HCT116 (cell line): ENCODE measurements around the gene MAFG. TPM values are rescaled to one million over a fixed set of nuclear protein-coding genes. Genes with fewer than 3 reads are reported as not detected.

Source experiments
- ATAC-seq: fragments of 200-7000 bp; cut with Tn5 transposase; 2 replicates; pipeline ENCODE4 v1.9.1; 2020; ENCODE audit warnings: mild to moderate bottlenecking, moderate library complexity
- BruUV-seq: library from RNA; stranded (reverse); fragments of 400-500 nt; replicated peaks from 2 replicates; lab custom pipeline; 2021; lab: Mats Ljungman, UMichigan
- CTCF ChIA-PET: fragments of 300-600 bp; sonication (Branson Sonifier 250); formaldehyde crosslinking; loops from one replicate; lab custom pipeline; 2021; ENCODE audit warnings: antibody characterized with exemption; lab: Charles Lee
- POLR2A ChIA-PET: fragments of 300-600, 350-600 bp; sonication (Branson Sonifier 250); formaldehyde crosslinking; loops from one replicate; lab custom pipeline; 2021; ENCODE audit warnings: antibody characterized with exemption; lab: Charles Lee
- RAD21 ChIA-PET, 2 experiments: fragments of 300-600 bp; sonication (Branson Sonifier 250); formaldehyde crosslinking; loops; one replicate each; lab custom pipeline; 2023; ENCODE audit warnings: low total read pairs in 2 of 2; ENCODE audit not compliant: uncharacterized antibody in 2 of 2, unreplicated experiment in 2 of 2, low non-redundant PET in 1 of 2; lab: Charles Lee
- DNase-seq: peaks from one replicate; pipeline ENCODE4 v3.0.0-alpha.2; 2010; ENCODE audit warnings: low read depth, low spot score
- H2AFZ ChIP-seq: fragments of 200-600 bp; shearing (Covaris generic), sonication (generic); 2 replicates; pipeline ENCODE4 v1.6.1; 2017; ENCODE audit warnings: low read depth, mixed run types, mixed read lengths, antibody characterized with exemption, low read length; ENCODE audit not compliant: poor library complexity, severe bottlenecking
- H3K27ac ChIP-seq: 2 replicates; pipeline ENCODE4 v1.5.1; 2012; ENCODE audit warnings: low read depth, low read length
- H3K27me3 ChIP-seq: fragments of 200-600 bp; sonication (generic); 2 replicates; pipeline ENCODE4 v1.6.1; 2016; ENCODE audit warnings: mixed run types, low read length, mixed read lengths; ENCODE audit not compliant: insufficient read depth
- H3K36me3 ChIP-seq, 2 experiments: fragments of 200-500 bp in 1 of 2; fragments of 200-600 bp in 1 of 2; sonication (Bioruptor generic) in 1 of 2; sonication (generic) in 1 of 2; 2 replicates each; pipeline versions ENCODE4 v1.5.1 to v1.6.1; 2014 to 2016; ENCODE audit warnings: low read length in 2 of 2, inconsistent platforms in 1 of 2, mixed read lengths in 1 of 2, mixed run types in 1 of 2; ENCODE audit not compliant: insufficient read depth in 2 of 2, control insufficient read depth in 1 of 2
- H3K4me1 ChIP-seq, 2 experiments: fragments of 200-600 bp in 1 of 2; sonication (generic) in 1 of 2; 2 replicates each; pipeline versions ENCODE4 v1.5.1 to v1.6.1; 2012 to 2017; ENCODE audit warnings: low read length in 2 of 2, inconsistent platforms in 1 of 2, mild to moderate bottlenecking in 1 of 2, mixed read lengths in 1 of 2, mixed run types in 1 of 2, moderate library complexity in 1 of 2; ENCODE audit not compliant: insufficient read depth in 2 of 2, control insufficient read depth in 1 of 2
- H3K4me2 ChIP-seq: fragments of 200-600 bp; sonication (generic); 2 replicates; pipeline ENCODE4 v1.6.1; 2017; ENCODE audit warnings: mixed run types, low read length, mixed read lengths
- H3K4me3 ChIP-seq, 2 experiments: fragments of 200-600 bp in 1 of 2; sonication (generic) in 1 of 2; replicated peaks in 1 of 2; 2 replicates each; pipeline ENCODE4 v1.5.1; 2011 to 2016; ENCODE audit warnings: low read length in 2 of 2, control low read depth in 1 of 2, low read depth in 1 of 2, mild to moderate bottlenecking in 1 of 2, mixed read lengths in 1 of 2, mixed run types in 1 of 2
- H3K79me2 ChIP-seq: fragments of 200-600 bp; sonication (generic); 2 replicates; pipeline ENCODE4 v1.6.1; 2017; ENCODE audit warnings: mild to moderate bottlenecking, mixed run types, low read length, moderate library complexity, mixed read lengths; ENCODE audit not compliant: insufficient read depth
- H3K9ac ChIP-seq: fragments of 200-600 bp; sonication (generic); 2 replicates; pipeline ENCODE4 v1.6.1; 2016; ENCODE audit warnings: low read length, mixed read lengths
- H3K9me2 ChIP-seq: fragments of 200-600 bp; sonication (generic), shearing (Covaris generic); 2 replicates; pipeline ENCODE4 v1.6.1; 2017; ENCODE audit warnings: mixed run types, mild to moderate bottlenecking, moderate library complexity; ENCODE audit not compliant: insufficient read depth
- H3K9me3 ChIP-seq, 2 experiments: fragments of 200-500 bp in 1 of 2; fragments of 200-600 bp in 1 of 2; sonication (Bioruptor generic) in 1 of 2; sonication (generic) in 1 of 2; 2 replicates each; pipeline ENCODE4 v1.6.1; 2014 to 2017; ENCODE audit warnings: low read length in 2 of 2, mixed read lengths in 2 of 2, inconsistent platforms in 1 of 2, low read depth in 1 of 2, mild to moderate bottlenecking in 1 of 2, mixed run types in 1 of 2, moderate library complexity in 1 of 2; ENCODE audit not compliant: control insufficient read depth in 1 of 2, insufficient read depth in 1 of 2
- H4K20me1 ChIP-seq: fragments of 200-600 bp; sonication (generic), shearing (Covaris generic); 2 replicates; pipeline ENCODE4 v1.6.1; 2017; ENCODE audit warnings: mixed run types, mild to moderate bottlenecking, moderate library complexity; ENCODE audit not compliant: insufficient read depth
- CEBPB ChIP-seq: IDR thresholded peaks from 2 replicates; pipeline ENCODE4 v1.6.1; 2012; ENCODE audit warnings: low read depth
- EGR1 ChIP-seq: IDR thresholded peaks from 2 replicates; pipeline ENCODE4 v1.6.1; 2012; ENCODE audit warnings: low read depth
- ELF1 ChIP-seq: IDR thresholded peaks from 2 replicates; pipeline ENCODE4 v1.6.1; 2012; ENCODE audit warnings: low read depth, borderline replicate concordance
- POLR2AphosphoS5 ChIP-seq: IDR thresholded peaks from 2 replicates; pipeline ENCODE4 v1.6.1; 2011; ENCODE audit warnings: mild to moderate bottlenecking, low read depth, low read length, moderate library complexity
- SIN3A ChIP-seq: IDR thresholded peaks from 2 replicates; pipeline ENCODE4 v1.6.1; 2012; ENCODE audit warnings: low read depth
- SP1 ChIP-seq: IDR thresholded peaks from 2 replicates; pipeline ENCODE4 v1.6.1; 2012; ENCODE audit warnings: low read depth
- TCF7L2 ChIP-seq: IDR thresholded peaks from 2 replicates; pipeline ENCODE4 v1.7.0; 2011; ENCODE audit warnings: borderline replicate concordance, inconsistent platforms; ENCODE audit not compliant: insufficient read depth, insufficient read length; ENCODE audit errors: extremely low read depth
- ZNF274 ChIP-seq: fragments of 200-500 bp; sonication (Bioruptor generic); IDR thresholded peaks from 2 replicates; pipeline ENCODE4 v1.6.1; 2014; ENCODE audit warnings: mild to moderate bottlenecking, low read depth, low read length, inconsistent platforms
- intact Hi-C: fragments of 100-400 bp; cut with micrococcal nuclease; formaldehyde crosslinking; loops from 2 replicates; pipeline ENCODE4 v1.10.0; 2022
- total RNA-seq: library from RNA; stranded (reverse); gene quantifications from one replicate; pipeline ENCODE4 v1.2.1, GENCODE V29; 2021; ENCODE audit not compliant: unreplicated experiment
- TF ChIP-seq, protein P1 (sequence below): IDR thresholded peaks from 2 replicates; pipeline ENCODE4 v1.6.1; 2011; ENCODE audit warnings: mild to moderate bottlenecking, low read length, moderate library complexity; ENCODE audit not compliant: insufficient replicate concordance; ENCODE audit errors: extremely low read depth

The MAFG gene
- total RNA-seq, 1 experiment from 2014 or later = 46.8 TPM

DNA sequence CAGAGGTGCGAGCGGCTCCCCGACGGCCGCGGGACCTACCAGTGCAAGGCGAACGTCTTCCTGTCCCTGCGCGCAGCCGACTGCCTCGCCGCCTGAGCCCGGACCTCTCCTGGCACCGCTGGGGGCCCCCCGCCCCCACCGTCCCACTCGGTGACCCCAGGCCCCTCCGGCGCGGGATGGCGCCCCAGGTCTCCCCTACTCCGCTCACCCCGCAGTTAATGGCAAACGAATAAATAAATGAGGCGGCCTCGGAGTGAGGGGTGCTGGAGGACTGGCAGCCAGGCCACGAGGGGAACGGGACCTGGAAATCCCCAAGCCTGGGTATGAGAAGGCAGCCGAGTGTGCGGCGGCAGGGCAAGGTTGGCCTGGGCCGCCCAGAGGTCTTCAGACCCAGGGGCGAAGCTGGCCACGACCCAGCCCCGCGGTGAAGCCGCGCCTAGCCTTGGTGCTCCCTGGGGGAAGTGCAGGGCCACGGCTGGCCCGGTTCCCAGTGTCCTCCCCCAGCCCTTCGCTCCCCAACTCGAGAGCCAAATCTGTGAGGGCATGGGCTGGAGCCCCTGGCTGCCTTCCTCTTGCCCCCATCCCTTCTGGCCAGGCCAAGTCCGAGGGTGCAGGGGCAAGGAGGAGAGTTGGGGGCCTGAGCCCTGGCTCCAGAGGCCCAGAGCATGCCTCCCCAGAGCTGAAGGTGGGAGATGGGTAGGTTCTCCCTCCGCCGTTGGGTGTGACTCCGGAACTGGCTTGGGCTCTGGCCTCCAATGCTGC is 24.7 kb downstream of the MAFG start (continued):
- TF ChIP-seq, protein P1, sequence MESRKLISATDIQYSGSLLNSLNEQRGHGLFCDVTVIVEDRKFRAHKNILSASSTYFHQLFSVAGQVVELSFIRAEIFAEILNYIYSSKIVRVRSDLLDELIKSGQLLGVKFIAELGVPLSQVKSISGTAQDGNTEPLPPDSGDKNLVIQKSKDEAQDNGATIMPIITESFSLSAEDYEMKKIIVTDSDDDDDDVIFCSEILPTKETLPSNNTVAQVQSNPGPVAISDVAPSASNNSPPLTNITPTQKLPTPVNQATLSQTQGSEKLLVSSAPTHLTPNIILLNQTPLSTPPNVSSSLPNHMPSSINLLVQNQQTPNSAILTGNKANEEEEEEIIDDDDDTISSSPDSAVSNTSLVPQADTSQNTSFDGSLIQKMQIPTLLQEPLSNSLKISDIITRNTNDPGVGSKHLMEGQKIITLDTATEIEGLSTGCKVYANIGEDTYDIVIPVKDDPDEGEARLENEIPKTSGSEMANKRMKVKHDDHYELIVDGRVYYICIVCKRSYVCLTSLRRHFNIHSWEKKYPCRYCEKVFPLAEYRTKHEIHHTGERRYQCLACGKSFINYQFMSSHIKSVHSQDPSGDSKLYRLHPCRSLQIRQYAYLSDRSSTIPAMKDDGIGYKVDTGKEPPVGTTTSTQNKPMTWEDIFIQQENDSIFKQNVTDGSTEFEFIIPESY = no peak
- TF ChIP-seq CEBPB = no peak
- no peak for TF ChIP-seq EGR1
- TF ChIP-seq TCF7L2 = no peak
- no peak for TF ChIP-seq SIN3A
- TF ChIP-seq SP1 = no peak
- TF ChIP-seq ZNF274 = no peak
- no peak for TF ChIP-seq POLR2AphosphoS5

DNA sequence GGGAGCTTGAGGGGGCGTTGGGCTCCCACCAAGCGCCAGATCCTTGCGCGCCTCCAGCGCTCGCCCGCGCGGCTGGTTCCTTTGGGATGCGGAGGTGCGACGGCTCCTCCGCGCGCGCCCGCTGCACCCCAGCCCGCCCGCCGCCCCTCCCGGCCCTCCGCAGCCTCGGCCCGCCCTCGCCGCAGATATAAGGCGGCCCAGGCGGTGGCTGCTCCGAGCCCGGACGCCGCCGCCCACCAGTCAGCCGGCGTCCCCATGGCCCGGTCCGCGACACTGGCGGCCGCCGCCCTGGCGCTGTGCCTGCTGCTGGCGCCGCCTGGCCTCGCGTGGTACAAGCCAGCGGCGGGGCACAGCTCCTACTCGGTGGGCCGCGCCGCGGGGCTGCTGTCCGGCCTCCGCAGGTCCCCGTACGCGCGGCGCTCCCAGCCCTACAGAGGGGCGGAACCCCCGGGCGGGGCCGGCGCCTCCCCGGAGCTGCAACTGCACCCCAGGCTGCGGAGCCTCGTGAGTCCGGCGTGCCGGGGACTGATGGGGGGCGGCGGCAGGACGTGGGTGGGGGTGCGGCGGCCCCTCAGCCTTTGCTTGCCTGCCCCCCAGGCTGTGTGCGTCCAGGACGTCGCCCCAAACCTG is 25.4 kb downstream of the MAFG start, which contains the start of gene NPB:
NPB (plus strand) TSS at position 216 of the 630 bp plus-strand sequence; CDS start at position 256, 40 bp downstream.
- H3K36me3 ChIP-seq = peaks cover 0 to 18% of the 10 kb centered on the region in 2 experiments; a peak in 1 of 4 replicates

More for the DNA sequence above, 25.4 kb downstream of the MAFG start, which contains the start of gene NPB:
- ATAC-seq (peak; percentile 25), DNase-seq (no peak)
- peak within 1 kb of the TSS; percentile 50 for H3K4me2 ChIP-seq
- H3K4me3 ChIP-seq = peak within 1 kb of the TSS in 1 of 2 experiments; percentile 21; a peak in 1 of 4 replicates
- peak within 1 kb of the TSS; percentile 16; the same call in 1 of the 2 replicates for H3K9ac ChIP-seq
- CTCF ChIA-PET = no interaction called here
- H3K79me2 ChIP-seq = no peaks in the 10 kb centered on the region; the same call in 1 of the 2 replicates
- intact Hi-C loops = no loop called here
- H3K9me3 ChIP-seq = no peaks in the 10 kb centered on the region
- no peak within 1 kb of the TSS for H2AFZ ChIP-seq
- no TSS peak for BruUV-seq
- no peaks in the 10 kb centered on the region for H3K27me3 ChIP-seq
- RAD21 ChIA-PET = no interaction called here
- TF ChIP-seq ELF1 (no peak), POLR2AphosphoS5 (peak; percentile 26; the same call in 1 of the 2 replicates)
- H4K20me1 ChIP-seq = no peaks in the 10 kb centered on the region
- POLR2A ChIA-PET = no interaction called here
- peak within 1 kb of the TSS; percentile 10; the same call in 1 of the 2 replicates for H3K27ac ChIP-seq
- H3K4me1 ChIP-seq = peaks cover 24 to 44% of the 10 kb centered on the region in 2 experiments
- H3K9me2 ChIP-seq = no peaks in the 10 kb centered on the region
